Esophagus squamous epithelium (tissue), 4 donors: ENCODE measurements around the gene NHSL1.

ENCODE experiments used
- POLR2A ChIP-seq, 4 donors: fragments of 450-650 bp; IDR thresholded peaks; one replicate each; pipeline ENCODE4 v1.6.1; 2017; ENCODE audit warnings: antibody characterized with exemption in 4 of 4, mild to moderate bottlenecking in 4 of 4, moderate library complexity in 3 of 4
- TF ChIP-seq, protein P1 (sequence below), 6 experiments: fragments of 450-650 bp in 4 of 6; fragments of 200-600 bp in 2 of 6; sonication (generic) in 2 of 6; IDR thresholded peaks; one replicate each; pipeline ENCODE4 v1.5.1; 2016 to 2019; ENCODE audit warnings: antibody characterized with exemption in 6 of 6, mild to moderate bottlenecking in 4 of 6, moderate library complexity in 4 of 6

DNA sequence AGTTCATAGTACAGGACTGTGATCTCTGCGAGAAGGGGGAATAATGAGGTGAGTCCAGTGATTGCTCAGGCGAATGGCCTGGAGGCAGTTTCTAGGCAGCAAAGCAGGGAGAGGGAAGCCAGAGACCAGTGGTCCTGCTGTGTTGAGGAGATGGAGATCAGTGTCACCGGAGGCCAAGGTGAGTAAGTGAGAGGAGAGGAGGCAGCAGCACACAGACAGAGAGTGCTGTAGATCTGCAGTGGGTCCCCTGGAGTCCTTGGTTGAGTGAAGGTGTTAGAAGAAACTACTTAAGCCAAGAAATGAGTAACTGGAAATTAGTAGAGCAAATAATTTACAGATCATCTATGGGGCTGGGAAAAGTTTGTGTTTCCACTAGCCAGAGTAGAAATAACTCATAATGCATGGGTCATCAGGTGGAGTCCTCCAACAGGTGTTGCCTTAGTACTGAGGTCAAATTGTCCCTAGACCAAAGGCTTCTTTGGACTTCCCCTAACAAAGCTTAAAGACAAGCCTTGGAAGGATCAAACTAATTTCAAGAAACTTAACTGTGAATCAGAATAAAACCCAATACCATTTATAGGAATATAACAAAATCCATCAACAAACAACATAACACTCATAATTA, 81.7 kb downstream of the NHSL1 start:
- TF ChIP-seq, protein P1, sequence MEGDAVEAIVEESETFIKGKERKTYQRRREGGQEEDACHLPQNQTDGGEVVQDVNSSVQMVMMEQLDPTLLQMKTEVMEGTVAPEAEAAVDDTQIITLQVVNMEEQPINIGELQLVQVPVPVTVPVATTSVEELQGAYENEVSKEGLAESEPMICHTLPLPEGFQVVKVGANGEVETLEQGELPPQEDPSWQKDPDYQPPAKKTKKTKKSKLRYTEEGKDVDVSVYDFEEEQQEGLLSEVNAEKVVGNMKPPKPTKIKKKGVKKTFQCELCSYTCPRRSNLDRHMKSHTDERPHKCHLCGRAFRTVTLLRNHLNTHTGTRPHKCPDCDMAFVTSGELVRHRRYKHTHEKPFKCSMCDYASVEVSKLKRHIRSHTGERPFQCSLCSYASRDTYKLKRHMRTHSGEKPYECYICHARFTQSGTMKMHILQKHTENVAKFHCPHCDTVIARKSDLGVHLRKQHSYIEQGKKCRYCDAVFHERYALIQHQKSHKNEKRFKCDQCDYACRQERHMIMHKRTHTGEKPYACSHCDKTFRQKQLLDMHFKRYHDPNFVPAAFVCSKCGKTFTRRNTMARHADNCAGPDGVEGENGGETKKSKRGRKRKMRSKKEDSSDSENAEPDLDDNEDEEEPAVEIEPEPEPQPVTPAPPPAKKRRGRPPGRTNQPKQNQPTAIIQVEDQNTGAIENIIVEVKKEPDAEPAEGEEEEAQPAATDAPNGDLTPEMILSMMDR (IDR thresholded peaks at IDR 0.05) = no peak
- TF ChIP-seq POLR2A (IDR thresholded peaks at IDR 0.05) = no peak
